Stimulated activated CD8-positive, alpha-beta memory T cell treated with anti-CD3 and anti-CD28 coated beads, Interleukin-12 subunit alpha, Interleukin-12 subunit beta, amount 100 ng/mL, for 4 hours (primary cell): ENCODE measurements around the gene NPC2.
"Not testable (repeated sequence)": the region's sequence is repeated elsewhere in the genome, so short reads cannot be mapped to it uniquely, and the experiment has no call there.

Experiments used
- DNase-seq: peaks from one replicate; pipeline ENCODE4 v3.0.0-alpha.2; 2020; ENCODE audit warnings: low read depth

Gene NPC2

GRCh38 chr14:74469548-74470518 lies 23.3 kb downstream of the NPC2 start:
- no peak for DNase-seq

DNA sequence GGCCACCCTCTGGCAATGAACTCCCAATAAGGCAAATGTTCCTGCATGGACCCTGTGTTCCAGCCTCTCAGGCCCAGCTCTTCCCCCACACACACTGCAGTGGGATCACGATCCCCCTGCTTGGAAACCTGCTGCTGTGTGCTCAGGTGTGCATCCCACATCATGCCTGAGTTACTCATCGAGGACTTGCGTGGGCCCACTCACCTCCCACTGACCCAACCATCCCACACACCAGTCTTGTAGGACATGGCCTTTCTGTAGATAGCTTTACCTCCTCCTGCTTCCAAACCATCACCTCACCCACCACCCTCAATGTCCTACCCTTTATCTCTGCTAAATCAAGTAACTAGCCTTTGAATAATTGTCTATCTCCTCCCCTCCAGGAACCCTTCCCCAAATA lies 24.6 kb downstream of the NPC2 start:
- DNase-seq, result no peak

- no peak for DNase-seq
Measured at GRCh38 chr14:74465335-74465734, 27.8 kb downstream of the NPC2 start.

DNA sequence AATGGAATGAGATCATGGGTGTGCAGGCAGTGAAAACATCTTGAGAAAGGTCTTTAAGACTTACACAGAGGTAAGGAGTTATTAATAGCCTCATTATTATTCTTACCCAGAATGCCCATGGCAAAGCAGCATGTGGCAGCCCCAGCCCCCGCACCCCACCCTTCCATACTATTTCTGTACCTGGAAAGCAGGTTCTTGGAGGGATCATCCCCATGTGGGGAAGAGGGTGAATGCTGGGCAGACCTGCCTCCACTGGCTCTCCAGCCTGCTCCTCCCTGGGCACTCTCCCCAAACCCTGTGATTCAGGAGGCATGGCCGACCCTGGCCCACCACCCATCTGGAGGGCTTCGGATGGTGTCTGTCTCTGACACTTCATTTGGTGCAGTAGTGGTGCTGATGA lies 28.3 kb downstream of the NPC2 start:
- DNase-seq, result no peak

GRCh38 chr14:74463697-74464096 lies 29.4 kb downstream of the NPC2 start:
- no peak for DNase-seq

GRCh38 chr14:74462993-74463392 lies 30.1 kb downstream of the NPC2 start:
- DNase-seq, result no peak

GRCh38 chr14:74459976-74460375 lies 33.1 kb downstream of the NPC2 start:
- no peak for DNase-seq

DNA sequence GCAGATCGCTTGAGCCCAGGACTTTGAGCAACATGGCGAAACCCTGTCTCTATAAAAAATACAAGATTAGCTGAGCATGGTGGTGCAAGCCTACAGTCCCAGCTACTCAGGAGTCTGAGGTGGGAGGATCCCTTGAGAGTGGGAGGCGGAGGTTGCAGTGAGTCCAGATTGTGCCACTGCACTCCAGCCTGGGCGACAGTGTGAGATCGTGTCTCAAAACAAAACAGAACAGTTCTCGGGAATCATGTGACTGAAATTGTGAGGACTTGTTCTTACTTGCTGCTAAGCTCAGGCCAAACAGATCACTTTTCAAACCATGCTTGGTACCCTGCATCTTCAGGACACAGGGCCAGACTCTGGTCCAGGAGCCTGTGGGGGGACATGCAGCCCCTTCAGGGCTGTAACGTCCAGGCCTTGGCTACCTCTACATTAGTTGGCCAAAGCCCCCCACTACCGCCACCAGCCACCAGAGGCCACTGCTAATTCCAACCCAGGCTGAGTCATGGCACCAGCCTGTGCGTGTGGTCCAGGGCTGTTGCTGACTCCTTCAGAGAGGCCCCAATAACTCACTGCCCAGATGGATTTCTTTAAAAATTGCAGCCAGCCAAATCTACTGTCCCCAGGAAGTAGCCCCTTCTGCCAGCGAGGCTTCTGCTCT lies 33.7 kb downstream of the NPC2 start:
- DNase-seq, result no peak

GRCh38 chr14:74457565-74457895 lies 35.6 kb downstream of the NPC2 start:
- no peak for DNase-seq

DNA sequence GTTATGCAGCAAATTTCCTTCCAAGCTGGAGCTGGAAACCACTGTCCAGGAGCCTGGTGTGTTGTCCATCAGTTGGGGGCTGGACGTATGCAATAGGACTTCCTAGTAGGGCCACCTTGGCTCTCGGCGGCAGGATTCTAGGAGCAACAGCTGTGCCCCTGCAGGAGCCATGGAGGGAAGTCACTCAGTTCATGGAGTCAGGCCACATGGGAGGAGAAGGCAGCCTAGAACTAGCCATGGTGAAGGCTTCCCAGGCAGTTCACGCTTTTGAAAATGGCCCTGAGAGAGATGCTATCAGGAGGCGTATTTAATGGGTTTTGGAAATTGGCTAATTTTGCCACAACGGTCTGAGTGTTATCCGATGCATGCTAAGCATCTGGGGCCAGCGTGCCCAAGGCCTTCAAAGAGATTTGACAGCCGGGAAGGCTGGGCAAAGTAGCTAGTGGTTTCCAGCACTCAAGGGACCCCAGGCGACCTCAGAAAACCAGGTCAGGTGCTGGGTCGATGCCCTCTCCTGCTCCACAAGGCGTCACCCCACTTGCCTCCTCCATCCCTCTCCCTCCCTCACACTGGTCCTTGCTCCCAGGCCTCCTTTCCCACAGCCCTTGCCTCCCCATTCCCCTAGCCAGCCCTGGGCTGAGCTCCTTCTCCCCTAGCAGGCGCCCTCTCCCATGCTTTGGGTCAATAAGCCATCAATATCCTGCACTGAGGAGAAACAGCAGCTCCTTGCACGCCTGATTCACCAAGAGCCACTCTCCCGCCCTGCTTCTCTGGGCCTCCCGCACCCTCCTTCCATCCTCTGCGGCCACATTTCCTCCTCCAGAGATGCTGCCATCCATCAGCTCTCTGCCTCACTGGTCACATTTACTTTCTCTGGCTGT lies 36.2 kb downstream of the NPC2 start:
- no peak for DNase-seq

- not testable (repeated sequence) for DNase-seq
Measured at GRCh38 chr14:74454397-74454796, 38.7 kb downstream of the NPC2 start.

- DNase-seq, result no peak
Measured at GRCh38 chr14:74444866-74445265, 48.2 kb downstream of the NPC2 start.

- no peak for DNase-seq
Measured at GRCh38 chr14:74442757-74443156, 50.3 kb downstream of the NPC2 start.

DNA sequence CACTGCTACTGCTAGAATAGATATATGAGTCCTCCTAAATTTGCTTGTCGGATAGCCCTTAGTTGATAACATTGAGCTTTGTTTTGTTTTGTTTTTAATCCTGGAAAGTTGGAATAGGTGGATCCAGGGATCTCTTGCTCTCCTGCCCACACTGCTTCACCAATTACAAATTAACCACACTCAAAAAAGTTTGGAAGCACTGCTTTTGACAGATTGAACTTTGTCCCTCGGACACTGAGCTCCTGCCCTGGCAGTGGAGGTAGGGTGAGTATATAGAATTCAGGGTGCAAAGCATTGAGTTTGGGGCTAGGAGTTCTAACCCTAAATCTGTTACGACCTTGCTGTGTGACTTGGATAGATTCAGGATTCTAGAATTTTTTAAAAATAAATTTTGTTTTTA lies 52.0 kb downstream of the NPC2 start:
- DNase-seq, result no peak

GRCh38 chr14:74438351-74438915 lies 54.7 kb downstream of the NPC2 start:
- DNase-seq, result no peak

DNA sequence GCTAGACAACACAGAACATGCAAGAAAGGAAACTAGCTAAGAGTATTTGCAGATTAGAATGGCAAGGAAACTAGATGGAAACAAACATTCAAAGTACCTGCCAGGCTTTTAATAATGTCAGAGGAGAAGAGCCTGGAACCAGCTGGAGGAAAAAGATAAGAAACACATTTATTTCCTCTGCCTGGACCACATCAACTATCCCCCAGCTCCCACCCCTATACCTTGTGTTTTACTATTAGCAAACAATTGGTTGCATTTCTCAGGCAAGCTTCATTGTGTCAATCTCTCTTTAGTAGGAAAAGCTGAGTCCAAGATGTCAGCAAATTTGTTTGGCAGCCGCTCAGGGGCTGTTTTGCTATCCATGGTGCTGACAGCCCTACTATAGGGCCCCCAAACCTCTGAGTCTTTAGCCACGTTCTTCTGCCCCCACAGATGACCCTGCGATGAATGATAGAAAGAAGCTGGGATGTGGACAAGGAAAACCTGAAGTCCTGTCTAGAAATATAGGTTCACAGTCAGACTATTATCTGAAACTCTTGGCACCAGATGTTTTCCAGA lies 55.5 kb downstream of the NPC2 start:
- DNase-seq, result no peak

- DNase-seq, result no peak
Measured at GRCh38 chr14:74434294-74434693, 58.8 kb downstream of the NPC2 start.

DNA sequence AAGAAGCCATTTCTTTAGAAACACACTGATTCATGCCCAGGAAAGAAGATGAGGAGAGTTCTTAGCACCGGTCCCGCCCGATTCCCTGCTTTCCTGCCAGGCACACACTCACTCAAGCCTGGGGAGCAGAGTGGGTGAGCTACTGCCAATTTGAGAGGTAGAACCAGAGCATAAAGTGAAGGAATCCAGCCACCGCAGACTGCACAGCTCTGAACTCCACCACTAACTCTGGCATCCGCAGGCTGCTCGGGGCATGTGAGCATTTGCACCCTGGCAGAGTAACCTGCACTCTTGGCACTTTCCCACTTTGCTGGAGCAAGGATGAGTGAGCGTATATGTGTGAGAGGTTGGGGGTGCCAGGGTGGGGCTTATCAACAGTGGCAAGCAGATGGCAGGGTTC lies 63.1 kb downstream of the NPC2 start:
- no peak for DNase-seq
